Stimulated activated CD8-positive, alpha-beta memory T cell treated with anti-CD3 and anti-CD28 coated beads, Interleukin-12 subunit alpha, Interleukin-12 subunit beta, amount 100 ng/mL, for 24 hours (primary cell): ENCODE measurements around the gene GH2.
"Not testable (repeated sequence)": the region's sequence is repeated elsewhere in the genome, so short reads cannot be mapped to it uniquely, and the experiment has no call there.

ENCODE experiments used
- DNase-seq: peaks from one replicate; pipeline ENCODE4 v3.0.0-alpha.2; 2020; ENCODE audit errors: extremely low read depth

The GH2 gene

GRCh38 chr17:63881935-63882601, at the start of gene GH2:
Gene GH2, minus strand, starts transcription at chr17:63881944. Its CDS starts 143 bp downstream, at chr17:63881801.
- DNase-seq: no peak

GRCh38 chr17:63930951-63931575, 49.3 kb upstream of the GH2 start:
- DNase-seq: no peak

- no peak for DNase-seq
Measured at GRCh38 chr17:63929860-63930766, 48.4 kb upstream of the GH2 start.

- no peak for DNase-seq
Measured at GRCh38 chr17:63928966-63929695, 47.4 kb upstream of the GH2 start.

GRCh38 chr17:63928172-63928666, 46.5 kb upstream of the GH2 start:
- DNase-seq: no peak

GRCh38 chr17:63927464-63928171, 45.9 kb upstream of the GH2 start:
- no peak for DNase-seq

GRCh38 chr17:63926164-63926563, 44.4 kb upstream of the GH2 start:
- no peak for DNase-seq

GRCh38 chr17:63925615-63926014, 43.9 kb upstream of the GH2 start:
- no peak for DNase-seq

- DNase-seq: not testable (repeated sequence)
Measured at GRCh38 chr17:63922402-63922801, 40.7 kb upstream of the GH2 start.

GRCh38 chr17:63920779-63921178, 39.0 kb upstream of the GH2 start:
- not testable (repeated sequence) for DNase-seq

GRCh38 chr17:63920050-63920449, 38.3 kb upstream of the GH2 start:
- DNase-seq: not testable (repeated sequence)

- no peak for DNase-seq
Measured at GRCh38 chr17:63919311-63919723, 37.6 kb upstream of the GH2 start.

- not testable (repeated sequence) for DNase-seq
Measured at GRCh38 chr17:63918789-63919305, 37.1 kb upstream of the GH2 start, which contains the start of gene GH1. Gene GH1, minus strand, starts transcription at chr17:63918839. Its CDS starts 63 bp downstream, at chr17:63918776.

- no peak for DNase-seq
Measured at GRCh38 chr17:63918305-63918704, 36.6 kb upstream of the GH2 start.

GRCh38 chr17:63917646-63918045, 35.9 kb upstream of the GH2 start:
- no peak for DNase-seq

- DNase-seq: not testable (repeated sequence)
Measured at GRCh38 chr17:63917206-63917605, 35.5 kb upstream of the GH2 start.

GRCh38 chr17:63916566-63917185, 34.9 kb upstream of the GH2 start:
- no peak for DNase-seq

- not testable (repeated sequence) for DNase-seq
Measured at GRCh38 chr17:63915753-63916152, 34.0 kb upstream of the GH2 start.

- DNase-seq: no peak
Measured at GRCh38 chr17:63914471-63914870, 32.7 kb upstream of the GH2 start.

- DNase-seq: no peak
Measured at GRCh38 chr17:63911657-63912100, 29.9 kb upstream of the GH2 start.
